H1 (cell line): Measurements from ENCODE around the gene LANCL1. TPM values are rescaled to one million over a fixed set of nuclear protein-coding genes. Genes with fewer than 3 reads are reported as not detected.

Source experiments
- KDM5A ChIP-seq: fragments of 200-600 bp; IDR thresholded peaks from 2 replicates; pipeline ENCODE4 v1.7.1; 2012; ENCODE audit warnings: mild to moderate bottlenecking, low read length, inconsistent platforms, mixed read lengths
- RBBP5 ChIP-seq: IDR thresholded peaks from 2 replicates; pipeline ENCODE4 v1.7.1; 2012; ENCODE audit warnings: low read depth, mild to moderate bottlenecking, inconsistent platforms, low read length, moderate library complexity, borderline replicate concordance
- polyA plus RNA-seq, 7 experiments: library from polyadenylated mRNA; depleted of rRNA in 3 of 7; stranded (reverse) in 5 of 7; unstranded in 2 of 7; fragments of >200 nt in 5 of 7; fragments of 200-250 nt in 2 of 7; gene quantifications; 1 replicate in 5 of 7; 2 replicates in 1 of 7; 4 replicates in 1 of 7; pipeline versions ENCODE4 v1.2.1 to v1.2.3, GENCODE V29; 2011 to 2013; ENCODE audit warnings: missing spikeins in 2 of 7, mixed read lengths in 2 of 7
- total RNA-seq: library from RNA; stranded (reverse); fragmentation: NEBNext Ultra II Directional; extraction: Animal tissue kit (Norgen Biotek cat#: 25700); gene quantifications from 2 replicates; pipeline ENCODE4 v1.2.1, GENCODE V29; 2021
- TF ChIP-seq, protein P1 (sequence below): fragments of 300-600 bp; sonication (generic); IDR thresholded peaks from 2 replicates; pipeline ENCODE4 v1.7.1; 2012; ENCODE audit warnings: low read length, moderate library complexity, mild to moderate bottlenecking, inconsistent platforms; ENCODE audit not compliant: insufficient replicate concordance

Gene LANCL1
- total and polyA plus RNA-seq, 2 of the 8 experiments (the other 6 are each of a cell fraction or from before 2014, with no cell fraction given) = 26.2 to 48.7 TPM

GRCh38 chr2:210412660-210413059, 63.9 kb downstream of the LANCL1 start (continued):
- TF ChIP-seq, protein P1, sequence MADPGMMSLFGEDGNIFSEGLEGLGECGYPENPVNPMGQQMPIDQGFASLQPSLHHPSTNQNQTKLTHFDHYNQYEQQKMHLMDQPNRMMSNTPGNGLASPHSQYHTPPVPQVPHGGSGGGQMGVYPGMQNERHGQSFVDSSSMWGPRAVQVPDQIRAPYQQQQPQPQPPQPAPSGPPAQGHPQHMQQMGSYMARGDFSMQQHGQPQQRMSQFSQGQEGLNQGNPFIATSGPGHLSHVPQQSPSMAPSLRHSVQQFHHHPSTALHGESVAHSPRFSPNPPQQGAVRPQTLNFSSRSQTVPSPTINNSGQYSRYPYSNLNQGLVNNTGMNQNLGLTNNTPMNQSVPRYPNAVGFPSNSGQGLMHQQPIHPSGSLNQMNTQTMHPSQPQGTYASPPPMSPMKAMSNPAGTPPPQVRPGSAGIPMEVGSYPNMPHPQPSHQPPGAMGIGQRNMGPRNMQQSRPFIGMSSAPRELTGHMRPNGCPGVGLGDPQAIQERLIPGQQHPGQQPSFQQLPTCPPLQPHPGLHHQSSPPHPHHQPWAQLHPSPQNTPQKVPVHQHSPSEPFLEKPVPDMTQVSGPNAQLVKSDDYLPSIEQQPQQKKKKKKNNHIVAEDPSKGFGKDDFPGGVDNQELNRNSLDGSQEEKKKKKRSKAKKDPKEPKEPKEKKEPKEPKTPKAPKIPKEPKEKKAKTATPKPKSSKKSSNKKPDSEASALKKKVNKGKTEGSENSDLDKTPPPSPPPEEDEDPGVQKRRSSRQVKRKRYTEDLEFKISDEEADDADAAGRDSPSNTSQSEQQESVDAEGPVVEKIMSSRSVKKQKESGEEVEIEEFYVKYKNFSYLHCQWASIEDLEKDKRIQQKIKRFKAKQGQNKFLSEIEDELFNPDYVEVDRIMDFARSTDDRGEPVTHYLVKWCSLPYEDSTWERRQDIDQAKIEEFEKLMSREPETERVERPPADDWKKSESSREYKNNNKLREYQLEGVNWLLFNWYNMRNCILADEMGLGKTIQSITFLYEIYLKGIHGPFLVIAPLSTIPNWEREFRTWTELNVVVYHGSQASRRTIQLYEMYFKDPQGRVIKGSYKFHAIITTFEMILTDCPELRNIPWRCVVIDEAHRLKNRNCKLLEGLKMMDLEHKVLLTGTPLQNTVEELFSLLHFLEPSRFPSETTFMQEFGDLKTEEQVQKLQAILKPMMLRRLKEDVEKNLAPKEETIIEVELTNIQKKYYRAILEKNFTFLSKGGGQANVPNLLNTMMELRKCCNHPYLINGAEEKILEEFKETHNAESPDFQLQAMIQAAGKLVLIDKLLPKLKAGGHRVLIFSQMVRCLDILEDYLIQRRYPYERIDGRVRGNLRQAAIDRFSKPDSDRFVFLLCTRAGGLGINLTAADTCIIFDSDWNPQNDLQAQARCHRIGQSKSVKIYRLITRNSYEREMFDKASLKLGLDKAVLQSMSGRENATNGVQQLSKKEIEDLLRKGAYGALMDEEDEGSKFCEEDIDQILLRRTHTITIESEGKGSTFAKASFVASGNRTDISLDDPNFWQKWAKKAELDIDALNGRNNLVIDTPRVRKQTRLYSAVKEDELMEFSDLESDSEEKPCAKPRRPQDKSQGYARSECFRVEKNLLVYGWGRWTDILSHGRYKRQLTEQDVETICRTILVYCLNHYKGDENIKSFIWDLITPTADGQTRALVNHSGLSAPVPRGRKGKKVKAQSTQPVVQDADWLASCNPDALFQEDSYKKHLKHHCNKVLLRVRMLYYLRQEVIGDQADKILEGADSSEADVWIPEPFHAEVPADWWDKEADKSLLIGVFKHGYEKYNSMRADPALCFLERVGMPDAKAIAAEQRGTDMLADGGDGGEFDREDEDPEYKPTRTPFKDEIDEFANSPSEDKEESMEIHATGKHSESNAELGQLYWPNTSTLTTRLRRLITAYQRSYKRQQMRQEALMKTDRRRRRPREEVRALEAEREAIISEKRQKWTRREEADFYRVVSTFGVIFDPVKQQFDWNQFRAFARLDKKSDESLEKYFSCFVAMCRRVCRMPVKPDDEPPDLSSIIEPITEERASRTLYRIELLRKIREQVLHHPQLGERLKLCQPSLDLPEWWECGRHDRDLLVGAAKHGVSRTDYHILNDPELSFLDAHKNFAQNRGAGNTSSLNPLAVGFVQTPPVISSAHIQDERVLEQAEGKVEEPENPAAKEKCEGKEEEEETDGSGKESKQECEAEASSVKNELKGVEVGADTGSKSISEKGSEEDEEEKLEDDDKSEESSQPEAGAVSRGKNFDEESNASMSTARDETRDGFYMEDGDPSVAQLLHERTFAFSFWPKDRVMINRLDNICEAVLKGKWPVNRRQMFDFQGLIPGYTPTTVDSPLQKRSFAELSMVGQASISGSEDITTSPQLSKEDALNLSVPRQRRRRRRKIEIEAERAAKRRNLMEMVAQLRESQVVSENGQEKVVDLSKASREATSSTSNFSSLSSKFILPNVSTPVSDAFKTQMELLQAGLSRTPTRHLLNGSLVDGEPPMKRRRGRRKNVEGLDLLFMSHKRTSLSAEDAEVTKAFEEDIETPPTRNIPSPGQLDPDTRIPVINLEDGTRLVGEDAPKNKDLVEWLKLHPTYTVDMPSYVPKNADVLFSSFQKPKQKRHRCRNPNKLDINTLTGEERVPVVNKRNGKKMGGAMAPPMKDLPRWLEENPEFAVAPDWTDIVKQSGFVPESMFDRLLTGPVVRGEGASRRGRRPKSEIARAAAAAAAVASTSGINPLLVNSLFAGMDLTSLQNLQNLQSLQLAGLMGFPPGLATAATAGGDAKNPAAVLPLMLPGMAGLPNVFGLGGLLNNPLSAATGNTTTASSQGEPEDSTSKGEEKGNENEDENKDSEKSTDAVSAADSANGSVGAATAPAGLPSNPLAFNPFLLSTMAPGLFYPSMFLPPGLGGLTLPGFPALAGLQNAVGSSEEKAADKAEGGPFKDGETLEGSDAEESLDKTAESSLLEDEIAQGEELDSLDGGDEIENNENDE = no peak
- TF ChIP-seq KDM5A = no peak
- no peak for TF ChIP-seq RBBP5
- TF ChIP-seq, all 59 proteins: peak for 0
